Astrocyte (in vitro differentiated cells and primary cell): ENCODE data around the gene GNMT. TPM values are rescaled to one million over a fixed set of nuclear protein-coding genes. Genes with fewer than 3 reads are reported as not detected.

Source experiments
- DNase-seq: peaks from one replicate; pipeline ENCODE4 v3.0.0-alpha.2; 2010; ENCODE audit warnings: low read depth
- FAIRE-seq: peaks from 2 replicates; lab custom pipeline; 2011; peaks lifted over from hg19 to GRCh38; lab: Jason Lieb, UNC
- H2AFZ ChIP-seq: 2 replicates; pipeline ENCODE4 v1.6.0; 2012; ENCODE audit warnings: low read depth, low read length, inconsistent platforms
- H3K27ac ChIP-seq: 2 replicates; pipeline ENCODE4 v1.5.1; 2011; ENCODE audit warnings: low read depth, low read length, inconsistent platforms
- H3K27me3 ChIP-seq: 2 replicates; pipeline ENCODE4 v1.6.0; 2011; ENCODE audit warnings: low read length, inconsistent platforms; ENCODE audit not compliant: insufficient read depth
- H3K36me3 ChIP-seq: 2 replicates; pipeline ENCODE4 v1.5.1; 2011; ENCODE audit warnings: low read length, inconsistent platforms; ENCODE audit not compliant: insufficient read depth
- H3K4me1 ChIP-seq: 2 replicates; pipeline ENCODE4 v1.5.1; 2011; ENCODE audit warnings: low read length, inconsistent platforms; ENCODE audit not compliant: insufficient read depth
- H3K4me2 ChIP-seq: 2 replicates; pipeline ENCODE4 v1.6.0; 2012; ENCODE audit warnings: low read length, inconsistent platforms
- H3K4me3 ChIP-seq: 2 replicates; pipeline ENCODE4 v1.5.1; 2011; ENCODE audit warnings: low read depth, mild to moderate bottlenecking, low read length, inconsistent platforms; ENCODE audit not compliant: insufficient read depth
- H3K79me2 ChIP-seq: 2 replicates; pipeline ENCODE4 v1.6.0; 2012; ENCODE audit warnings: mild to moderate bottlenecking, low read length, inconsistent platforms; ENCODE audit not compliant: insufficient read depth
- H3K9ac ChIP-seq: 2 replicates; pipeline ENCODE4 v1.6.0; 2012; ENCODE audit warnings: mild to moderate bottlenecking, low read length, inconsistent platforms
- H3K9me3 ChIP-seq: 2 replicates; pipeline ENCODE4 v1.5.1; 2012; ENCODE audit warnings: low read depth, mild to moderate bottlenecking, low read length, inconsistent platforms; ENCODE audit not compliant: insufficient read depth
- H4K20me1 ChIP-seq: 2 replicates; pipeline ENCODE4 v1.6.0; 2012; ENCODE audit warnings: low read length, inconsistent platforms; ENCODE audit not compliant: insufficient read depth
- H3K27ac Mint-ChIP-seq: one replicate; pipeline ENCODE4 v1.8.0; 2021; ENCODE audit warnings: mild to moderate bottlenecking, mixed read lengths; ENCODE audit not compliant: unreplicated experiment
- H3K27me3 Mint-ChIP-seq: one replicate; pipeline ENCODE4 v1.8.0; 2021; ENCODE audit warnings: low read depth, mixed read lengths; ENCODE audit not compliant: unreplicated experiment
- H3K36me3 Mint-ChIP-seq: one replicate; pipeline ENCODE4 v1.8.0; 2021; ENCODE audit warnings: low read depth, mixed read lengths; ENCODE audit not compliant: unreplicated experiment
- H3K4me1 Mint-ChIP-seq: one replicate; pipeline ENCODE4 v1.8.0; 2021; ENCODE audit warnings: low read depth, mixed read lengths; ENCODE audit not compliant: unreplicated experiment
- H3K4me3 Mint-ChIP-seq: one replicate; pipeline ENCODE4 v1.8.0; 2021; ENCODE audit warnings: mild to moderate bottlenecking, moderate library complexity, mixed read lengths; ENCODE audit not compliant: unreplicated experiment
- H3K9me3 Mint-ChIP-seq: one replicate; pipeline ENCODE4 v1.8.0; 2021; ENCODE audit warnings: mild to moderate bottlenecking, mixed read lengths; ENCODE audit not compliant: unreplicated experiment
- CTCF ChIP-seq: IDR thresholded peaks from 2 replicates; pipeline ENCODE4 v1.5.1; 2011; ENCODE audit warnings: low read depth, mild to moderate bottlenecking, inconsistent platforms, low read length, moderate library complexity; ENCODE audit not compliant: insufficient read depth
- EZH2 ChIP-seq: IDR thresholded peaks from 2 replicates; pipeline ENCODE4 v1.6.1; 2012; ENCODE audit warnings: mild to moderate bottlenecking, low read length, inconsistent platforms; ENCODE audit not compliant: insufficient read depth
- total RNA-seq: library from RNA; stranded (reverse); gene quantifications from 2 replicates; pipeline ENCODE4 v1.2.1, GENCODE V29; 2021

Gene GNMT
- total RNA-seq, 1 donor from 2014 or later, result 0.68 TPM

- no peaks in the 10 kb centered on the region for H3K9me3 ChIP-seq
- FAIRE-seq (no peak), DNase-seq (no peak)
- H3K9ac ChIP-seq, result no peak overlapping the region
- no peak overlapping the region for H3K4me2 ChIP-seq
- H3K79me2 ChIP-seq, result peaks cover 44% of the 10 kb centered on the region
- Mint-ChIP-seq H3K27me3 (no peaks in the 10 kb centered on the region), H3K4me1 (peaks cover 21% of the 10 kb centered on the region), H3K9me3 (no peaks in the 10 kb centered on the region), H3K4me3 (no peak overlapping the region), H3K36me3 (peaks cover 3% of the 10 kb centered on the region), H3K27ac (no peak overlapping the region)
- no peaks in the 10 kb centered on the region for H3K36me3 ChIP-seq
- H3K27me3 ChIP-seq, result no peaks in the 10 kb centered on the region
- no peak overlapping the region for H3K27ac ChIP-seq
- no peak overlapping the region for H3K4me3 ChIP-seq
- TF ChIP-seq EZH2 (no peak), CTCF (no peak)
- peaks cover 23% of the 10 kb centered on the region for H4K20me1 ChIP-seq
- H2AFZ ChIP-seq, result peak overlapping the region; percentile 47
- peaks cover 31% of the 10 kb centered on the region for H3K4me1 ChIP-seq
These were observed 21.3 kb downstream of the GNMT start for GRCh38 chr6:42981836-42982235.

GRCh38 chr6:42984001-42984923 lies 23.7 kb downstream of the GNMT start, which contains the start of gene PPP2R5D:
PPP2R5D (plus strand) TSS chr6:42984570; CDS start chr6:42984678, 108 bp downstream.
- DNase-seq (peak; percentile 97), FAIRE-seq (no peak)
- no peaks in the 10 kb centered on the region for H3K9me3 ChIP-seq
- no peaks in the 10 kb centered on the region for H3K36me3 ChIP-seq
- H3K4me1 ChIP-seq, result peaks cover 27% of the 10 kb centered on the region
- H3K36me3 Mint-ChIP-seq, result peaks cover 6% of the 10 kb centered on the region
- peaks cover 43% of the 10 kb centered on the region for H3K79me2 ChIP-seq
- H3K27ac Mint-ChIP-seq, result no peak within 1 kb of the TSS
- H2AFZ ChIP-seq, result peak within 1 kb of the TSS; percentile 76
- TF ChIP-seq CTCF, result no peak
- TF ChIP-seq EZH2, result no peak
- peak within 1 kb of the TSS; percentile 73 for H3K4me3 ChIP-seq
- no peaks in the 10 kb centered on the region for H3K27me3 ChIP-seq
- H3K27me3 Mint-ChIP-seq, result no peaks in the 10 kb centered on the region
- peak within 1 kb of the TSS; percentile 52 for H3K27ac ChIP-seq
- H3K4me3 Mint-ChIP-seq, result peak within 1 kb of the TSS; percentile 88
- H3K9me3 Mint-ChIP-seq, result no peaks in the 10 kb centered on the region
- peak within 1 kb of the TSS; percentile 86 for H3K9ac ChIP-seq
- peak within 1 kb of the TSS; percentile 97 for H3K4me2 ChIP-seq
- peaks cover 42% of the 10 kb centered on the region for H4K20me1 ChIP-seq
- H3K4me1 Mint-ChIP-seq, result peaks cover 31% of the 10 kb centered on the region
